Uterus (tissue), 2 donors: ENCODE measurements around the gene MAPRE2.

ENCODE experiments used
- POLR2A ChIP-seq, 2 donors: fragments of 450-650 bp; IDR thresholded peaks; one replicate each; pipeline ENCODE4 v1.6.1; 2016; ENCODE audit warnings: antibody characterized with exemption in 2 of 2, mild to moderate bottlenecking in 1 of 2, moderate library complexity in 1 of 2
- TF ChIP-seq, protein P1 (sequence below), 4 experiments: fragments of 200-600 bp in 2 of 4; fragments of 450-650 bp in 2 of 4; sonication (generic) in 2 of 4; IDR thresholded peaks; one replicate each; pipeline ENCODE4 v1.5.1; 2016 to 2019; ENCODE audit warnings: antibody characterized with exemption in 4 of 4, mild to moderate bottlenecking in 2 of 4, moderate library complexity in 1 of 4

DNA sequence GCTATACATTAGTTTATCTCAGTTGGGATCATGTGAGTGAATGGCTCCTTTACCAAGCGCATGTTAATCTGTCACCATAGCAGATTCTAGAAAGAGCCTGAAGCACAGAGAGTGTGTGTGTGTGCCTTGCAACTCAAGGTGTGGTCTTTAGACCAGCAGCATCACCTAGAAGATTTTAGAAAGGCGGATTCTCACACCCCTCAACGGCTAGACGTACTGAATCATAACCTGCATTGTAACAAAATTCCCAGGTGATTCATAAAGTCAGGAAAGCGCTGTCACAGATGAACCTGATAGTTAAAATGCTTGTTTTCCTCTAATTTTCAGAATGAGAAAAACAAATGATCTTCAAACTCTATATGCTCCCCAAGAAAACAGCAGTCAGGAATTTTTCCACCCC is 45.5 kb upstream of the MAPRE2 start:
- TF ChIP-seq, protein P1, sequence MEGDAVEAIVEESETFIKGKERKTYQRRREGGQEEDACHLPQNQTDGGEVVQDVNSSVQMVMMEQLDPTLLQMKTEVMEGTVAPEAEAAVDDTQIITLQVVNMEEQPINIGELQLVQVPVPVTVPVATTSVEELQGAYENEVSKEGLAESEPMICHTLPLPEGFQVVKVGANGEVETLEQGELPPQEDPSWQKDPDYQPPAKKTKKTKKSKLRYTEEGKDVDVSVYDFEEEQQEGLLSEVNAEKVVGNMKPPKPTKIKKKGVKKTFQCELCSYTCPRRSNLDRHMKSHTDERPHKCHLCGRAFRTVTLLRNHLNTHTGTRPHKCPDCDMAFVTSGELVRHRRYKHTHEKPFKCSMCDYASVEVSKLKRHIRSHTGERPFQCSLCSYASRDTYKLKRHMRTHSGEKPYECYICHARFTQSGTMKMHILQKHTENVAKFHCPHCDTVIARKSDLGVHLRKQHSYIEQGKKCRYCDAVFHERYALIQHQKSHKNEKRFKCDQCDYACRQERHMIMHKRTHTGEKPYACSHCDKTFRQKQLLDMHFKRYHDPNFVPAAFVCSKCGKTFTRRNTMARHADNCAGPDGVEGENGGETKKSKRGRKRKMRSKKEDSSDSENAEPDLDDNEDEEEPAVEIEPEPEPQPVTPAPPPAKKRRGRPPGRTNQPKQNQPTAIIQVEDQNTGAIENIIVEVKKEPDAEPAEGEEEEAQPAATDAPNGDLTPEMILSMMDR (IDR thresholded peaks at IDR 0.05), result no peak
- TF ChIP-seq POLR2A (IDR thresholded peaks at IDR 0.05), result no peak
